Stimulated activated CD8-positive, alpha-beta memory T cell treated with anti-CD3 and anti-CD28 coated beads, Interleukin-4, amount 100 ng/mL, for 1 hour (primary cell): ENCODE data around the gene IBTK.
"Not testable (repeated sequence)": the region's sequence is repeated elsewhere in the genome, so short reads cannot be mapped to it uniquely, and the experiment has no call there.

Experiments used
- DNase-seq, 2 donors: peaks; one replicate each; pipeline ENCODE4 v3.0.0-alpha.2; 2020; ENCODE audit warnings: low read depth in 2 of 2, low spot score in 1 of 2

IBTK gene

DNA sequence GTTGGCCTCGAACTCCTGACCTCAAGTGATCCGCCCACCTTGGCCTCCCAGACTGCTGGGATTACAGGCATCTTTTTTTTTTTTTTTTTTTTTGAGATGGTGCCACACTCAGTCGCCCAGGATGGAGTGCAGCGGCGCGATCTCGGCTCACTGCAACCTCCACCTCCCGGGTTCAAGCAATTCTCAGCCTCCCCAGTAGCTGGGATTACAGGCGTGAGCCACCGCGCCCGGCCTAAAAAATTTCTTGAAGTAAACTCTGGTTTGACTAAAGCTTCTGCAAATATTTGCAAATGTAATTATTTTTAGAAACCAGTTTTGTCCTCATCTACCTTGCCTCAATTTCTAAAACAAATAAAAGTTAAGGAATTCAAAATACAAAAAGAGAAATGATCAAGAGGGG is 1.2 kb downstream of the IBTK start:
- no peak for DNase-seq

DNA sequence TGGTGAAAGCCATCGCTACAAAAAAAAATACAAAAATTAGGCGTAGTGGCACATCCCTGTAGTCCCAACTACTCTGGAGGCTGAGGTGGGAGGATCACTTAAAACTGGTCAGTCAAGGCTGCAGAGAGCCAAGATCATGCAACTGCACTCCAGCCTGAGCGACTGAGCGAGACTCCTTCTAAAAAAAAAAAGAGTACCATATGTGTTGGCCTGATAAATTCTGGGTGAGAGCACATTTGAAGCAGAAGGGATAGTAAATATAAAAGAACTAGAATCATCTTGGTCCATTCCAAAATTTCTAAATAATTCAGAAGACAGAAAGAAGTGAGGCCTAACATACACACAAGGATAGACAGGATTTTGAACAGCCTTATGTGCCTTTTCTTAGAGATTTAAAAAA is 2.2 kb downstream of the IBTK start:
- DNase-seq = no peak

DNA sequence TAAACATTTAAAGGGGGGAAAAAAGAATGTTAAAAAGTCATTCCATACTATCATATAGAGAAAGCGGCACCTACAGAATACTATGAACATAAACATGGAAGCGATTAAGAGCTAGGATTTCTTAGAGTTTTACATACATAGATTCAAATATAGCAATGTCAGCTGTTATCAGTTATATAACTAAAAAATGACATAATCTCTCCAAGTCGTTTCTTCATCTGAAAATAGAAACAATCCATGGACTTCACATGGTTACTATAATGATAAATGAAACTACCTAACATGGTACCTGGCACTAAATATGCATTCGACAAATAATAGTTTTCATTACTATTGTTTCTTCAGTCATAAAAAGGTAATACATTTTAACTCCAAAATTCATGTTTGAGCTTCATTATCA is 3.7 kb downstream of the IBTK start:
- no peak for DNase-seq

DNA sequence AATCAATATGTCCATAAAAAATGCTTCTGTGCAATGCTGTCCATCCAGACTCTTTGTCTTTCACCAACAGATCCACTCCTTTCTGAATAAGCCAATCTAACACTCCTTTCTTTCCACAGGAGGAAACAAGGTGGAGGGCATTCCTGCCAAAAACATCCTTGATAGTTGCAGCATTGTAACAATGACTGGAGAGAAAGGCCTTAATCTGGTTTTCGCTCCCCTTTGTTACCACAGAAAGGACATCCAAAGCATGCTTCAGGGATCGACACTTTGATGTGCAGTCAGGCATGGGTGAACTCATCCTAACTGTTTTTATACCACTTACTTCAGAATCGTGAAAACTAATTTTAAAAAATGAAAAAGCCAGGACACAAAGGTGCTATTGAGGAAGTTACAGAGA is 7.4 kb downstream of the IBTK start:
- no peak for DNase-seq

DNA sequence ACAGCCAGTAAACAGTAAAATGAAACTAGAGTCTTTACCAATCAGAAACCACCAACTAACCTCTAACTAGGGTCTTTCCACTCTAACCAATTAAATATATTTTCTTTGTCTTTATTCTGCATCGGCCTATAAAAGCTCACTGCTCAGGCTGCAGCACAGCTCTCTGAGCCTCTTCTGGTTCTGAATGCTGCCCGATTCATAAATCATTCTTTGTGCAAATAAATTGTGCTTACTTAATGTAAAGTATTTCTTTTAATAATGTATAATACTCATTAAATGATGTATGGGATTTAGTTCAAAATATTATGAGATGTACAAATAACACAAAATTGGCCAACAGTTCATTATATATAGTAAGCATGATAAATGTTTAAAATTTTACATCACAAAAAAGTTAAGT is 7.9 kb downstream of the IBTK start:
- no peak for DNase-seq

DNA sequence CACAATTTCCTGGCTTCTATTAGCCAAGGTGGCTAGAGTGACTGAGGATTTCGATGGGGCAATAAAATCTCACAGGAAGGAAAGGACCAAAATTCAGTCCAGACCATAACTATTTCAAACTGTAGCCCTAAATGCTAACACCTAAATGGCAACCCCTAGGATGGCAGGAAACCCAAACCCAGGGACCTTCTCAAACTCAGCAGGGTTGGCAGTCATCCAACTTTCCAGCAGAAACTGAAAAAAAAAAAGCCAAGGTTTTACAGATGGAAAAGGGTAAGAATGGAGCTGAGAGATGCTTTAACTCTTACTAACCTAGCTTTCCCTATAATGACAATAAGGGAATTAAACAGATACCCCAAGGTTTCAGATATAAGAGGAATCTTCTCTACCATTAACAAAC is 10.5 kb downstream of the IBTK start:
- DNase-seq = no peak

DNA sequence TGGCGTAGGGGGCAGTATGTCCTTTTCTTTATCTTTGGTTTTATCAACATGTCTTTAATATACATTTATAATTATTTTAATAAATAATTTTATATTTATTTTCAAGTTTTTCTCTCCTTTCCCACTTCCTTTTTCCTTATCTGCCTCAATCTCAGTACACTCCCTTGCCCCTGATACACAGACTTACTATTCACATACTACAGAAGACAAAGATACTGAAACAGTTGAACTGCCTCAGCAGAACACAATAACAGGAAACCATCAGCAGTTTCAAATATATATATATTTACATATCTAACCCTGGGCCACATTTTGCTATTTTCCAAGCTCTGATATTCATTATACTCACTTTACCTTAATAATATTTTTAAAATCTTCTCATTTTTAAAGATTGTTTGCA is 19.8 kb downstream of the IBTK start:
- DNase-seq = no peak

DNA sequence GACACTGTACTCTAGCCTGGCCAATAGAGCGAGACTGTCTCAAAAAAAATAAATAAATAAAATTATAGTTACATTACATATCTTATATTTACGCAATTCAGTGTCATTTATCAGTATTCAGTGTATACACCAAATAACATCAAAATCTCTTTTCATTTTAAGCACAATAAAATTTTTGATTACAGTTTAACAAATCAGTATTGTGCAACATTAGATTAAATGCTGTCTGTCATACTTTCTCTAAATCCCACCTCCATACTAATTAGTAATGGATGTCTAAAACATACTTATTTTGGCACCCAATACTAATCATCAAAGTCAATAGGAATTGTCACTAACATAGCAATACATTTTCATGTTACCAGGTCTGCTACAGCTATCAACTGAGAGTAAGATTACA is 27.4 kb downstream of the IBTK start:
- no peak for DNase-seq

DNA sequence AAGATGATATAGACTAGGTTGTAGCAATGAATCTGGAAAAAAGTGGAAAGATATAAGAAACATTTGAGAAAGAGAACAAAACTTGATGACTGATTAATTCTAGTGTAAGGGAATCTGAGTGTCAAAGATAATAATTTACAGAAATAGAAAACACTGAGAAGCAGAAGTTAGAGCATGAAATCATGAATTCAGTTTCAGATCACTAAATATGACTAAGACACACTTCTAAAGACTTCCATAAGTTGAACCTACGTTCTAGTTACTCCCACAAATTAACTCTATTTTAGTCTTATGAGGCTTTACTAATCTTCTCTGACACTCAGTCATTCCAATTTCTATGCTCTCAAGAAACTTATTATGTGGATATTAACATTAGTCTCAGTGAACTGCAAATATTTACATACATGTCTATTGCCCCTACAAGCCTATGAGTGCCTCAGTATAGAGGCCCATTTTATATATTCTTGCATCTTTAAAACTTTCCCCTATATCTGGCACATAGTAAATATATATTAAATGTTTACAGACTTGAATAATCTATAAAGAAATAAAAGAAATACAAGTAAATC is 30.4 kb downstream of the IBTK start:
- DNase-seq = no peak

DNA sequence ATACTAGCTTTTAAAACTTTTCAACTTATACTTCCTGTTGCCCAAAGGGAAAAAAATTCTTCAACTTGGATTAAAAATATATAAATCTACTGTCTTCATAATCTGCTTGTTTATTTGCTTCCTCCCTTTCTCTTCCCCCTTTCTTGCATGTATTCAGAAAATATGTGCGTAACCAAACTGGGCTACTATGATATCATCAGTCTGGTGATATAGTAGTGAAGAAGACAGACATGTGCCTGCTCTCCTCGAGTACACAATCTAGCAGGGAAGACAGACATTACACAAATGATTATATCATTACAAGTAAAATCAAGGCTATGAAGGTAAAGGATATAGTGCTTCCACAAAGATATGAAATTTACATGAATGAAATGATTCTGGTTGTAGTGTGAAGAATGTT is 31.0 kb downstream of the IBTK start:
- DNase-seq = no peak

DNA sequence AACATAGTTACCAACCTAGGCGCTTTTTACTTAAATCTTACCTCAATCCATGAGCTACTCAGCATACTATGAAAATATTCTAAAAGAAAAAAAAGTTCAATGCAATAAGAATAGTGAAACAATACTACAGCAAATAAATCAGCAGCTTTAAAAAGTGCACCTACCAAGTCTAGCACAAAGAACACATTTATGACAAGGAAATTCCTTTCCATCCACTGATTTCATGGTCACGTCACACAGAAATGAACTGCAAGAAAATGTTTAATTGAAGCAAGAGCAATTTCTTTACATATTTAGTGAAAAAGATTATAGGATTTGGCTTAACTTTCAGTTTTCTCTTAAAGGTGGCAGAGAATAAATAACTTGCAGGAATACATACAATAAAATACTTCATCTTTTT is 36.2 kb downstream of the IBTK start:
- DNase-seq = no peak

DNA sequence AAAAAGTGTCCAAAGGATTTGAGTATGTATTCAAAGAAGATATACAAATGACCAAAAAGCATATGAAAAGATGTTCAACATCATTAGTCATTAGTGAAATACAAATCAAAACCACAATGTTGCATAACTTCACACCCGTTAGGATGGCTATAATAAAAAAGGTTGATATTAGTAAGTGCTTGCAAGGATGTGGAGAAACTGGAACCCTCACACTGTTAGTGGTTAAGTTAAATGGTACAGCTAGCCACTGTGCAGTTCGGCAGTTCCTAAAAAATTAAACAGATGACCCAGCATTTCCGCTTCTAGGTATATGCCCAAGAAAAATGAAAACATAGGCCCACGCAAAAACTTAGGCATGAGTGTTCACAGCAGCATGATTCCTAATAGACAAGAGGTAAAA is 38.6 kb downstream of the IBTK start:
- no peak for DNase-seq

DNA sequence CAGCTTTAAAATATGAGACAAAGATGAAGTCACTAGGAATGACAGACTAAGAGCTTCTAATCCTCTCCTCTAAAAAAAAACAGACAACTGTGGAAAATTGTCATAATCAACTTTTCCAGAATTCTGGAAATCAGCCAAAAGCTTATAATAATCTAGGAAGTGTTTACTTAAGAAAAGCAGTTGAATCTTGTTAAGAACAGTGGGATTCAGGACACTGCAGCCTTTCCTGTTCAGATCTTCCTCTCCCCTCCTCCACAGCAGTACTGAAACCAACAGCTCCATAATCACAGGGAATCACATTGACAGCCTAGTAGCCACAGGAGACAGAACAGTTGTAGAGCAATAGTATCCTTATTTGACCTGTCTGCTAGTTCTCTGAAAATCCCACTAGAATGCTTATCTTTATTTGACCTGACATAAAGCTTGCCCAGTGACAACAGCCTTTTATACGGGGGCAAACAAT is 41.6 kb downstream of the IBTK start:
- no peak for DNase-seq

DNA sequence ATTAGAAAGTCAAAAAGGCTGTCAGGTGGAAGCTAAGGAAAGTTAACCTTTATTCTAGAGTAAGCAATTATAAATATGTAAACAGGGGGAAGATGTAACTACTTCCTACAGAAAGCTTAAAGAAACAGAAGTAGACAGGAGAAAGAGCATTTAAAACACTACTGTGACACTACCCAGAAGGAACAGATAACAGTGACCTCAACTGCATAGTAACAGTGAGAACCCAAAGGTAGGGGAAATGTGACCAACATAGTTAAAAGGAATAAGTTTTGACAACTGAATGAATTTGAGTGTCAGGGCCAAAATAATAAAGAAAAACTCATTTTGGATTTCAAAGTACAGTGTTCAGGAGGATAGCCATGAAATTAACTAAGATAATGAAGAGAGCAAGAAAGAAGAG is 43.5 kb downstream of the IBTK start:
- no peak for DNase-seq

DNA sequence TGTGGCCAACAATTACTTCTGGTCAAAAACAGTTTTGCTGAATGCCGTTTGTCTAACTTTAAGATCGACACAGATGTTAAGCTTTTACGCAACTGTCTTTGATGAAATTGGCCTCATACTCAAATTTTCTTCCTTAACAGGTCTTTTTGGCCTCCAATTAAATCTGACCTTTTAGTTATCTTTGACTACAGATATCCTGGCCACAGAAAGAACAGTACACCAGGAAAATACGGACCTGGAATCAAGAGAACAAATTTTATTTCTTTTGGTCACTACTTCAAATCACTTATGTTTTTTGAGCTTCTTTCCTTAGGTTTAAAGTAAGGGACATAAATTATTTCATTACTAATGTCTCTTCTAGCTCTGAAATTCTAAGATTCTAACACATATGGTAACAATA is 49.8 kb downstream of the IBTK start:
- DNase-seq = no peak

DNA sequence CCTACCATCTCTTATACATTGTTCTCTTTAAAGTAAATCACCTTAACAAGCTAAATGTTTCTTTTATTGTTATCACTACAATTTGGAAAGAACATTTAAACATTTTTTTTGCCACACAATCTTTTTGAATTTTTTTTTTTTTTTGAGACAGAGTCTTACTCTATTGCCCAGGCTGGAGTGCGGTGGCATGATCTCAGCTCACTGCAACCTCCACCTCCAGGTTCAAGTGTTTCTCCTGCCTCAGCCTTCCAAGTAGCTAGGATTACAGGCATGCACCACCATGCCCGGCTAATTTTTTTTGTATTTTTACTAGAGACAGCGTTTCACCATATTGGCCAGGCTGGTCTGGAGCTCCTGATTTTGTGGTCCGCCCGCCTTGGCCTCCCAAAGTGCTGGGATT is 50.3 kb downstream of the IBTK start:
- DNase-seq = not testable (repeated sequence)

DNA sequence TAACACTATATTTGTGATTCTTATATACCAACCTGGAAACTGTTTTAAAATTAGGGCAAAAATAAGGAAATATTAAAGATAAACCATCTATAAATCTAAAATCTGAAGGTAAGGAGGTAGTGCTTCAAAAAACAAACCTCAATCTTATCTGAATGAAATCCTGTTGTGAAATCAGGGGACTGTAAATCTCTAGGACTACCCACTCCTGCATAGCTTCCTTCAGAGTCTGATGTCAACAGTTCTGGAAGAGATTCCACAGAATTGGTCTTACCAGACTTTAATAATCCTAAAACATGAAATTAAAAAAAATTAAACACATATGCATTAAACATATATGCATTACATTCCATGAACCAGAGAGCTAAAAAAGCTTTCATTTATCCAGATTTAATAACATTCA is 51.4 kb downstream of the IBTK start:
- no peak for DNase-seq

DNA sequence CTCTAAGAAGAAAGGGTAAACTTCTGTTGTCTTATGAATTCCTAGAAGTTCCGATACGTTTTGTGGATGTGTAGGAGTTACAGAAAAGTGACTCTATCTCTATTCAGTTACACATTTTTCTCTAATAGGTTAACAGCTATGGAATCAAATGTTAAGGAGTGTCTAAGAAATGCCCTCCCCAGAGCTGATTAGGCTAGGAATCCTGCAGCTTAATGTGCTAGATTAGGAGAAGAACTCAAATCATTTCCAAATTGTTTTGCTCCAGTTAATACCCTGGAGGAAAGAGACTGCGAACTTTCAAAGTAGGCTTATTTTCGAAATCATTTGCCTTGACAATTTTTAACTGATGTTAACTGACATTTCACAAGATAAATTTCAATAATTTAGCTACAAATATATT is 51.9 kb downstream of the IBTK start:
- no peak for DNase-seq

DNA sequence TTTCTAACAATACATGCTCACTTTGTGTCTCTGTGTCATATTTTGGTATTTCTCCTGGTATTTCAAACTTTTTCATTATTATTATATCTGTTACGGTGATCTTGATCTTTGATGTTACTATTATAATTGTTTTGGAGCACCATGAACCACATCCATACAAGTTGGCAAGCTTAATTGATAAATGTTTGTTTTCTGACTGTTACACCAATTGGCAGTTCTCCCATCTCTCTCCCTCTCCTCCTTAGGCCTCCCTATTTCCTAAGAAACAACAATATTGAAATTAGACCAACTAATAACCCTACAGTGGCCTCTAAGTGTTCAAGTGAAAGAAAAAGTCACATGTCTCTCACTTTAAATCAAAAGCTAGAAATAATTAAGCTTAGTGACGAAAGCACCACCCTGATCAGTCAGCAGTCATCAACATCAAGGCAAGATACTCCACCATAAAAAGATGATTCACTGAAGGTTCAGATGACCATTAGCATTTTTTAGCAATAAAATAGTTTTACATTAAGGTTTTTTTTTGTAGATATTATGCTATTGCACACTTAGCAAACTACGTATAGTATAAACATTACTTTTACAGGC is 61.5 kb downstream of the IBTK start:
- DNase-seq = no peak

DNA sequence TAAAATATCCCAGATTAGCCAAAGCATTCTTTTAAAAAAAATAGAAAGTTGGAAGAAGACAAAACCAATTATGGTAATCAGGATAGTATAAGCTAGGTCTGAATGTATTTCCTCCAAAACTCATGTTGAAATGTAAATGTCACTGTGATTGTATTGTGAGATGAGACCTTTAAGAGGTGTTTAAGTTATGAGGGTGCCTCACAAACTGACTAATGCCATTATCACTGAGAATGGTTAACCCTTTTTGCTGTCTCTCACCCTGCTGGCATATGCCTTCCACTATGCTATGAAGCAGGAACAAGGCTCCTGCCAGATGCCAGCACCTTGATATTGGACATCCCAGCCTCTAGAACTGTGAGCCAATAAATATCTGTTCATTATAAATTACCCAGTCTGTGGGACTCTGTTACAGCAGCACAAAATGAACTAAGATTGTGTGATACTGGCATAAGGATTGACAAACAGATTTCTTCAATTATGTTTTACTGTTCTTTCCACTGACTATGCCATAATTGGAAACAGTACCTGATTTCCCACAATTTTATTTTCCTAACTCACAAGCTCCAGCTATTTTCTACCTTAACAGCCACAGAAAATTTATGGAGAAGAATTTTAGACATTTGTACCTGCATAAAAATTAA is 63.8 kb downstream of the IBTK start:
- no peak for DNase-seq

DNA sequence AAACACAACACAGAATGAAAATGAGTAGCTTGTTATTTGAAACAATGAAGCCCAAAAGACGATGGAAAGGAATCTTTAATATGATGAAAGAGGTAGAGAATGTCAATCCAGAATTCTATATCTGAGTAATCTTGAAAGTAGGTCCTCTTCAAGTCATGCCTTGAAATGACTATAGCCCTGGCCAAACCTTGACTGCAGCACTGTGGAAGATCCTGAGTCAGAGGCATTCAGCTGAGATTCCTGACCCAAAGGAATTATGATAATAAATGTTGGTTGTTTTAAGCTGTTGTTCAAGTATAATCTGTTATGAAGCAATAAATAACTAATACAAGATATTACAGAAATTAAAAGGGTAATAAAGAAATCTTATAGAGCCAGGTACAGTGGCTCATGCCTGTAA is 64.8 kb downstream of the IBTK start:
- no peak for DNase-seq

DNA sequence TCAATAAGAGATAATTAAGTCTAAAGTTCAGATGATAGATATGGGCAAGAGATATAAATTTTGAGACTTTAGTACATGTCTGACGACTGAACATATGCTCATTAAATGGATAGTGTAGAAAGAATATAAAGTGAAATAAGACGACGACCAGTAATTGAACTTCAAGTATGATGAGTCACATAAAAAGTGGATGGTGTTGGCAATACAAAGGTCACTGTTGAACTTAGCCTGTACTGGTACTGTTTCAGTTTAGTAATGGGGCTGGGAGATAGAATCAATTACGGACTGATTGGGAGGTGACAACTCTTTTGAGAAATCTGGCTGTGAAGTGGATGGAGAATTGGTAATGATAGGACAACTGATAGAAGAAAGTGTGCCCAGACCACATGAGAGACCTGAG is 68.1 kb downstream of the IBTK start:
- DNase-seq = no peak

DNA sequence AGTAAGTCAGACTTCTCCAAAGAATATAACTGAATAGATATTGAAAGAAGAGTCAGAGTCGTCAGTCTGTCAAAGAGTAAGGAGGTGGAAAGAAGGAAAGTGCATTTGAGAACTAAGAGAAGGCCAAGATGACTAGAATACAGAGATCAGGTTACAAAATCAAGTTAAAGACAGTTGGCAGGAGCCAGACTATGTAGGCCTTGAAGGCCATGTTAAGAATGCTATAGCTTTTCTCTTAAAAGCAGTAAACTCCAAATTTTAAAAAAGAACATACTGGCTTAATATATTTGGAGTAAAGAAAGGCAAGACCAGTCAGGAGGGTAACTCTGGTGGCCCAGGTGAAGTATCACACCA is 68.8 kb downstream of the IBTK start:
- DNase-seq = no peak
